OCI-LY3 (cell line): ENCODE data around the gene PIK3CB.

Experiments used
- EZH2phosphoT487 ChIP-seq: fragments of 200-600 bp; shearing (Covaris generic); IDR thresholded peaks from 2 replicates; pipeline ENCODE4 v1.6.1; 2018; ENCODE audit warnings: antibody characterized with exemption, mixed run types, low read depth
- TF ChIP-seq, protein P1 (sequence below): fragments of 200-600, 300-600 bp; sonication (generic); IDR thresholded peaks from 2 replicates; pipeline ENCODE4 v1.5.1; 2014; ENCODE audit warnings: antibody characterized with exemption, low read length, low read depth

DNA sequence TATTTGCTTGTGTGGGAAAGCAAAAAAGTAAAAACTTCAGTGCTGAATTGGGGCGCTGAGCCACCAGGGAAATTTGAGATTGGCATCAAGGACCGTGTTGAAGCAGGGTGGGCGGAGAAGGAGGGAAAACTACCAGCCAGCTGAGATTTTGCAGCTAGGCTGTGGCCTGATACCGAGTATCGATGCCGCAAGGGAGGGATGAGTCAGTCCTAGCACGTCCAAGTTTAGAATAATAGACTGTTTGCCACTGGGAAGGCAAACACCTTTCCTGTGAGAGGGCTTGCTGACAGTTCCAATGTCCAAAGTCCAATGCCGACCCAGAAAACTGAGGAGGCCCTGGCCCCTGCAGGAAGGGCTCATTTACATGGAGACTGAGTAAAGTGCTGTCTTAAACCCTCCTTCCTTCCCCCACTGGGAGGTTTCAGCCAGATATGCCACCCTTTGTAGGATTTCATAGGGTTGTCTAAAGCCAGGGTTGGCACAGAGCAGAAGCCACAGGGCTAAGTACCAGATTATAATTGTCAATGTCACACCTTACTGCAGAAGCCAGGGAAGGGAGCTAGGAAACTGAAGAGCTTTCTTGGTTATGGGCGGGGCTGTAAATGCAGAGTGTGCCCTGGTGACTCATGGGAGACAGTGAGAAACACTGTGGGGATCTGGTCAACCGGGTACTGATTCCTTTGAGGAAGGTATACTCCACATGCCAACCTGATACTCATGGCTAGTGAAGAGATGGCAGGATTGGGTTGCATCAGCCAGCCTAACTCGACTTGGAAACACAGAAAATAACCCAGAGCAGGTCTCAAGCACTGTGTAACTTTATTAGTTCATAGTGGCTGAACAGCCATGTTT is 28.4 kb upstream of the PIK3CB start:
- TF ChIP-seq, protein P1, sequence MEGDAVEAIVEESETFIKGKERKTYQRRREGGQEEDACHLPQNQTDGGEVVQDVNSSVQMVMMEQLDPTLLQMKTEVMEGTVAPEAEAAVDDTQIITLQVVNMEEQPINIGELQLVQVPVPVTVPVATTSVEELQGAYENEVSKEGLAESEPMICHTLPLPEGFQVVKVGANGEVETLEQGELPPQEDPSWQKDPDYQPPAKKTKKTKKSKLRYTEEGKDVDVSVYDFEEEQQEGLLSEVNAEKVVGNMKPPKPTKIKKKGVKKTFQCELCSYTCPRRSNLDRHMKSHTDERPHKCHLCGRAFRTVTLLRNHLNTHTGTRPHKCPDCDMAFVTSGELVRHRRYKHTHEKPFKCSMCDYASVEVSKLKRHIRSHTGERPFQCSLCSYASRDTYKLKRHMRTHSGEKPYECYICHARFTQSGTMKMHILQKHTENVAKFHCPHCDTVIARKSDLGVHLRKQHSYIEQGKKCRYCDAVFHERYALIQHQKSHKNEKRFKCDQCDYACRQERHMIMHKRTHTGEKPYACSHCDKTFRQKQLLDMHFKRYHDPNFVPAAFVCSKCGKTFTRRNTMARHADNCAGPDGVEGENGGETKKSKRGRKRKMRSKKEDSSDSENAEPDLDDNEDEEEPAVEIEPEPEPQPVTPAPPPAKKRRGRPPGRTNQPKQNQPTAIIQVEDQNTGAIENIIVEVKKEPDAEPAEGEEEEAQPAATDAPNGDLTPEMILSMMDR: no peak
- no peak for TF ChIP-seq EZH2phosphoT487
